Thyroid gland (tissue), 4 donors: ENCODE data around the gene FAM135A. TPM values are rescaled to one million over a fixed set of nuclear protein-coding genes. Genes with fewer than 3 reads are reported as not detected.
A peak's percentile ranks its signal among the peaks of the same experiment; 100 is the strongest.

ENCODE experiments used
- DNase-seq, 2 donors: peaks; one replicate each; pipeline ENCODE4 v3.0.0-alpha.2; 2019
- H3K27ac ChIP-seq, 3 donors: fragments of 200-600 bp; sonication (generic); 1 replicate in 2 of 3; 2 replicates in 1 of 3; pipeline ENCODE4 v1.5.1; 2016 to 2019; ENCODE audit warnings: mild to moderate bottlenecking in 1 of 3, moderate library complexity in 1 of 3
- H3K27me3 ChIP-seq: fragments of 200-600 bp; sonication (generic); one replicate; pipeline ENCODE4 v1.5.1; 2019
- H3K36me3 ChIP-seq, 2 donors: fragments of 200-600 bp; sonication (generic); one replicate each; pipeline ENCODE4 v1.5.1; 2016 to 2019
- H3K4me1 ChIP-seq, 2 donors: fragments of 200-600 bp; sonication (generic); one replicate each; pipeline ENCODE4 v1.5.1; 2017 to 2019
- H3K4me3 ChIP-seq, 3 donors: fragments of 200-600 bp; sonication (generic); replicated peaks in 1 of 3; 1 replicate in 2 of 3; 2 replicates in 1 of 3; pipeline ENCODE4 v1.5.1; 2016; ENCODE audit warnings: mild to moderate bottlenecking in 1 of 3
- H3K9me3 ChIP-seq: fragments of 200-600 bp; sonication (generic); one replicate; pipeline ENCODE4 v1.5.1; 2017
- CTCF ChIP-seq, 6 experiments: fragments of 200-600 bp in 3 of 6; fragments of 450-650 bp in 3 of 6; sonication (generic) in 3 of 6; IDR thresholded peaks; one replicate each; pipeline ENCODE4 v1.5.1; 2016 to 2019; ENCODE audit warnings: antibody characterized with exemption in 6 of 6, mild to moderate bottlenecking in 2 of 6, inconsistent platforms in 1 of 6, moderate library complexity in 1 of 6
- POLR2A ChIP-seq, 2 donors: fragments of 450-650 bp; IDR thresholded peaks; one replicate each; pipeline ENCODE4 v1.6.1; 2017; ENCODE audit warnings: antibody characterized with exemption in 2 of 2, mild to moderate bottlenecking in 2 of 2, moderate library complexity in 1 of 2
- WGBS, 2 donors: methylation state at CpG; one replicate each; pipeline ENCODE4 v1.1.5; 2017; 5-methylcytosine and 5-hydroxymethylcytosine counted together
- intact Hi-C: fragments of 100-400 bp; cut with DNase I; formaldehyde crosslinking; loops from one replicate; pipeline ENCODE4 v1.15.1; 2023
- total RNA-seq, 4 donors: library from RNA; depleted of rRNA; stranded (reverse); fragments of >200 nt; gene quantifications; one replicate each; pipeline ENCODE4 v1.2.3, GENCODE V29; 2016

The FAM135A gene
- total RNA-seq, 4 donors from 2014 or later, result 17.0 to 42.9 (median 27.3) TPM

GRCh38 chr6:70414813-70415212, 1.5 kb downstream of the FAM135A start:
- no peak overlapping the region for H3K27ac ChIP-seq
- intact Hi-C loops, result loop anchor here (10.0 kb wide), 1 partner anchor 250 kb away; the partner anchor contains the start of gene SMAP1
- H3K27me3 ChIP-seq, result no peaks in the 10 kb centered on the region
- H3K4me3 ChIP-seq, result peak overlapping the region in 1 of 3 donors; percentile 91
- no peaks in the 10 kb centered on the region for H3K9me3 ChIP-seq
- H3K4me1 ChIP-seq, result peaks cover 7 to 14% of the 10 kb centered on the region in 2 donors
- no peak for DNase-seq
- TF ChIP-seq CTCF (IDR thresholded peaks at IDR 0.05) (no peak), POLR2A (IDR thresholded peaks at IDR 0.05) (no peak)
- H3K36me3 ChIP-seq, result no peaks in the 10 kb centered on the region
- 88 to 89% methylated on average over 2 of the region's 2 CpGs for whole genome bisulfite sequencing, 2 donors

- no peak for DNase-seq
- H3K27me3 ChIP-seq, result no peaks in the 10 kb centered on the region
- no peak overlapping the region for H3K27ac ChIP-seq
- H3K9me3 ChIP-seq, result no peaks in the 10 kb centered on the region
- no peak overlapping the region for H3K4me3 ChIP-seq
- TF ChIP-seq POLR2A (IDR thresholded peaks at IDR 0.05) (no peak), CTCF (IDR thresholded peaks at IDR 0.05) (no peak)
- H3K36me3 ChIP-seq, result no peaks in the 10 kb centered on the region
- peaks cover 7 to 14% of the 10 kb centered on the region in 2 donors for H3K4me1 ChIP-seq
- intact Hi-C loops, result loop anchor here (10.0 kb wide), 1 partner anchor 250 kb away; the partner anchor contains the start of gene SMAP1
Measured at GRCh38 chr6:70415247-70415646, 1.9 kb downstream of the FAM135A start.

GRCh38 chr6:70415660-70416059, 2.4 kb downstream of the FAM135A start:
- TF ChIP-seq POLR2A (IDR thresholded peaks at IDR 0.05), result no peak
- TF ChIP-seq CTCF (IDR thresholded peaks at IDR 0.05), result no peak
- WGBS, 2 donors, result 96 to 98% methylated on average over 1 of the region's 1 CpG

GRCh38 chr6:70421509-70421908, 8.2 kb downstream of the FAM135A start:
- DNase-seq, result no peak
- Histone ChIP-seq H3K4me3 (no peak overlapping the region), H3K9me3 (no peaks in the 10 kb centered on the region), H3K27ac (no peak overlapping the region), H3K27me3 (no peaks in the 10 kb centered on the region), H3K36me3 (no peaks in the 10 kb centered on the region), H3K4me1 (no peaks in the 10 kb centered on the region)
- intact Hi-C loops, result no loop called here
- TF ChIP-seq POLR2A (IDR thresholded peaks at IDR 0.05) (no peak), CTCF (IDR thresholded peaks at IDR 0.05) (no peak)
- 64 to 91% methylated on average over 2 of the region's 2 CpGs for WGBS, 2 donors

More at GRCh38 chr6:70415660-70416059, 2.4 kb downstream of the FAM135A start:
- Histone ChIP-seq H3K4me1 (peaks cover 7 to 14% of the 10 kb centered on the region in 2 donors), H3K27ac (no peak overlapping the region), H3K36me3 (no peaks in the 10 kb centered on the region), H3K4me3 (no peak overlapping the region), H3K27me3 (no peaks in the 10 kb centered on the region), H3K9me3 (no peaks in the 10 kb centered on the region)
- DNase-seq, result no peak
- intact Hi-C loops, result loop anchor here (10.0 kb wide), 1 partner anchor 249 kb away; the partner anchor contains the start of gene SMAP1

- Histone ChIP-seq H3K9me3 (no peaks in the 10 kb centered on the region), H3K4me1 (no peaks in the 10 kb centered on the region), H3K4me3 (no peak overlapping the region), H3K27ac (no peak overlapping the region), H3K36me3 (no peaks in the 10 kb centered on the region), H3K27me3 (no peaks in the 10 kb centered on the region)
- no peak for TF ChIP-seq CTCF (IDR thresholded peaks at IDR 0.05)
- TF ChIP-seq POLR2A (IDR thresholded peaks at IDR 0.05), result no peak
- intact Hi-C loops, result no loop called here
- DNase-seq, result no peak
- 92% methylated on average over 5 of the region's 5 CpGs for WGBS, 2 donors
Measured at GRCh38 chr6:70423189-70424134, 10.2 kb downstream of the FAM135A start.
